ENCODE data around the gene MYO3B.
"Not testable (repeated sequence)": the region's sequence is repeated elsewhere in the genome, so short reads cannot be mapped to it uniquely, and the experiment has no call there.

Gene MYO3B

DNA sequence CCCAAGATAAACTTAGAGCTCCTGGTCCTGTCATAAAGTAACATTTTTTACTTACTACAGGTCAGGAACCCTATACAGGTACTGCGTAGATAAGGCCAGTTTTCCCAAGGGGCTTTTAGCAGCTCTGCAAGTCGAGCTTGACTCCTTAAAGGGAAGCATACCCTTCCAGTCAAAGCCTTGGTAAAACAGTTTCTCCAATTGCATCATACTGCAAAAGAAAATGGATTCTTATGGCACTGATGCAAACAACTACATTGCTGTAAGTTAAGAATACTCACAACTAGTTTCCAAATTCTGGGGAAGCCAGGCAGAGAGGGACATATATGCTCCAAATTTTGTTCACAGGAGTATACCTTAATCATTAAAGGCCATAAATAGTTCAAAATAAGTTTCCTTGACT, 31.0 kb downstream of the MYO3B start:
- no peak for DNase-seq (ENCODE audit: low read depth)

GRCh38 chr2:170212625-170213280, 34.8 kb downstream of the MYO3B start:
- DNase-seq (ENCODE audit: low read depth) = no peak

GRCh38 chr2:170213281-170213625, 35.3 kb downstream of the MYO3B start:
- not testable (repeated sequence) for DNase-seq (ENCODE audit: low read depth)

- no peak for DNase-seq (ENCODE audit: low read depth)
Observed at GRCh38 chr2:170213651-170214050, 35.7 kb downstream of the MYO3B start.

GRCh38 chr2:170214309-170214948, 36.5 kb downstream of the MYO3B start:
- DNase-seq (ENCODE audit: low read depth) = no peak

GRCh38 chr2:170215021-170215420, 37.1 kb downstream of the MYO3B start:
- no peak for DNase-seq (ENCODE audit: low read depth)

DNA sequence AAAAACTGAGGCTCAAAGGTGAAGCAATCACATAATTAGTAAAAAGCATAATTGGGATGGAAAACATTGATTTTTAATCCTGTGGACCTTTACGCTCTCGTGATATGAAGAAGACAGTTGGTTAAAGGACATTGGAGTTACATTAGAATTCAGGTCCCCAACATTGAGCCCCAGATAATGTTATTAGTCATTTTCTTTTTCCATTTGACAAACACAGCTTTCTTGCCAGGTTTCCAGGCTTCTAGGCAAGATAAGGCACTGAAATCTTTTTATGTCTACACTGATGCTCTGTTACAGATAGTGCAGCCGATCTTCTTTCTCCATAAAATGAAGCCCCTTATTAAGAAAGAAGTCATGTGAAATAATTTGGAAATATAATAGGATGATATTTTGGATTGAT, 38.5 kb downstream of the MYO3B start:
- no peak for DNase-seq (ENCODE audit: low read depth)

DNA sequence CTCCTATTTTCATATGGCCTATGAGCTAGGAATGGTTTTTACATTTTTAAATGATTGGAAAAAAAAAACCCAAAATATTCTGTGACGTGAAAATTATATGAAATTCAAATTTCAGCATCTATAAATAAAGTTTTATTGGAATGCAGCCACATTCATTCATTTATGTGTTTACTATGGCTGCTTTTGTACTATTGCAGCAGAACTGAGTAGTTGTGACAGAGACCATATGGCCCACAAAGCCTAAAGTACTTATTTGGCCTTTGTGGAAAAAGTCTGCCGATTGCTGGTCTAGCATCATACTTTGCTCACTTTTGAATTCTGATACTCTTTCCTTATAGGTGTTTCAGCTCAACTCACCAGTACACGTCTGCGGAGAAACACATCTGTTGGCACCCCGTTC, 39.0 kb downstream of the MYO3B start:
- no peak for DNase-seq (ENCODE audit: low read depth)

- DNase-seq (ENCODE audit: low read depth) = no peak
Observed at GRCh38 chr2:170217778-170218251, 39.9 kb downstream of the MYO3B start.

- DNase-seq (ENCODE audit: low read depth) = no peak
Observed at GRCh38 chr2:170218456-170218855, 40.5 kb downstream of the MYO3B start.

GRCh38 chr2:170218931-170219330, 41.0 kb downstream of the MYO3B start:
- no peak for DNase-seq (ENCODE audit: low read depth)

DNA sequence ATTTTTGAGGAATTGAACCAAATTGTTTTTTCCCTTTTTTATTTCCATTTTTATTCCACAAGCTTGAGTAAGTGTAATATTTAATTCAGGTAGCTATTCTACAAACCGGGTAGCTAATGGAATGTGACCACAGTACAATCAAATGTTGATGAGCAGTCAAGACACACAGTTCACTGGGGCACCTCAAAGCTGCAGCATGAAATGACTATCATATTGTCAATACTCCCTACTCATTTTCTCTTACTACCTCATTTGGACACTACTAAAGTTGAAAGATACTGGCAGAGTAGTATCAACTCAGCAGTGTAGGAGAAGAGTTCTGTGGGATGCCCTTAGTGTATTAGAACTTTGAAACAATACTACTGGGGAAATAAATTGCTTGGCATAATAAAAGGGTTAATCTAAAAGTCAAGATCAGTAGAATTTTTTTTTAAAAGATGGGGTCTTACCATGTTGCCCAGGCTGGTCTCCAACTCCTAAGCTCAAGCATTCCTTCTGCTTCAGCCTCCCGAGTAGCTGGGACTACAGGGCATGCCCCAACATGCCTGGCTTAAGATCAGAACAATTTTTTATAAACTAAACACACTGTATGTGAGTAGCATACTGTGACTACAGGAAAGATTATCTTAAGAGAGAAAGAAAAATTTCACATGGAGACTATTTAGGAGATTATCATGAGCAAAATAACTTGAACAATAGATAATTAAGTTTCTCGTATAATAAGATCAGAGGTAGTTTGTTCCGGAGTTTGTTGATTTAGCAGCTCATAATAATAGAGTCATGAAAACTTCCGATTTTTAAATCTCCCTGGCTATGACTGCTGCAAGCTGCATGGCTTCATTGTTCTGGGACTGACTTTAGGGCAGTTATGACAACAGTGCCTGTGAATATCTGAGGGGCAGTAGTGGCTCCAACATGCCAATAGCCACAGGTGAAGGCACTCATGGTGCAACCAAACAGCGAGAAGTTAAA, 43.7 kb downstream of the MYO3B start:
- no peak for DNase-seq (ENCODE audit: low read depth)

DNA sequence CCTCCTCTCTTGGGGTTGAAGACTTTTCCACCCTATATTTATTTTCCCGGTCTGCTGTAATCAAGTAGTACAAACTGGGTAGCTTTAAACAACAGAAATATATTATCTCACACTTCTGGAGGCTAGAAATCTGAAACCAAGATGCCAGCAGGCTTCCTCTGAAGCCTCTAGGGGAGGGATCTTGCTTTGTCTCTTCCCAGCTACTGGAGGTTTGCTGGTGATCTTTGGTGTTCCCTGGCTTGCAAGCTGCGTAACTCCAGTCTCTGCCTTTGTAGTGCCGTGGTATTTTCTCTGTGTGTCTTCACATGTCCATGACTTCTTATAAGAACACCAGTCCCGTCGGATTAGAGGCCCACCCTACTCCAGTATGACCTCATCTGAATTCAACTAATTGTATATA, 44.4 kb downstream of the MYO3B start:
- DNase-seq (ENCODE audit: low read depth) = no peak

GRCh38 chr2:170222842-170223241, 44.9 kb downstream of the MYO3B start:
- no peak for DNase-seq (ENCODE audit: low read depth)

DNA sequence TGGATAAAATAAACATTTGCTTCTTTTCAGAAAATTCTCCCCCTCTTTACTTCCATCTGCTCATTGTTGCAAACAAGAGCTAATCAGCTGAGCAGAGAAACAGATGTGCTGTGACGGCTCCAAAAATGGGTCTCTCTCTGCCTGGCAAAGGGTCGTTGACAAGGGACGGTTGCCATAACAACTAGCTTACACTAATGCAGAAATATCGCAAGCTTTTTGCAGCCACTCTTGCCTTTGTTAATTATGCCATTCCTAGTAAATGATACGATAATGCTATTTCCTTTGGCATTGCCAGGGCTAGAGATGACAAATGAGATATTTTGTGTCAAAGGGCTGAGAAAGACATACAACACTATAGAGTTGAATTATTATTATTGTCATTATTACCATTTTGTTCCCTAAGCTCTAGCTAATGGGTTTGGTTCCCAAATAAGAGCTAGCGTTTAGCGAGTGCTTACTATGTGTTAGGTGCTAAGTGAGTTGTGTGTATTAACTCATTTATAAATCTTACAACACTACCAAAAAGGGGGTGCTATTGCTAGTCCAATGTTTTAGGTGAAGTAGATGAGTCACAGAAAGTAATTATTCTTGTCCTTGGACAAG, 46.8 kb downstream of the MYO3B start:
- DNase-seq (ENCODE audit: low read depth) = no peak

DNA sequence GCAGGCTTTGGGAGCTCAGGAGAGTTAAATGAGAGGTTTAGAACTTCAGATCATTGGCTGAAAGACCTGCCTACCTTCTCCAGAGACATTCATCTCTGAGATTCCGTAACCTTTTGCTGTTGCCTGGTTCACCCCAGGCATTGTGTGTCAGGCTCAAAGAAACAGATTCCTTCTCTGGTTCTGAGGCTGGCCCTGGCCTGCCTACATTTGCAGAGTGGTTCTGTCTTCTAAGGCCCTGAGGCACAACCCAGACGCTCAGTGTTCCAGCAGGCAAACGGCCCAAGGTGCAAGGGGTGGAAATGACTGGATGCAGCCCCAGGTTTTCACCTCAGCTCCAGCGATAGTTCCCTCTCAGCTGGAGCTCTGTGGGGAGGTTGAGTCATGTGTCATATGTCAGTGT, 48.3 kb downstream of the MYO3B start:
- no peak for DNase-seq (ENCODE audit: low read depth)

DNA sequence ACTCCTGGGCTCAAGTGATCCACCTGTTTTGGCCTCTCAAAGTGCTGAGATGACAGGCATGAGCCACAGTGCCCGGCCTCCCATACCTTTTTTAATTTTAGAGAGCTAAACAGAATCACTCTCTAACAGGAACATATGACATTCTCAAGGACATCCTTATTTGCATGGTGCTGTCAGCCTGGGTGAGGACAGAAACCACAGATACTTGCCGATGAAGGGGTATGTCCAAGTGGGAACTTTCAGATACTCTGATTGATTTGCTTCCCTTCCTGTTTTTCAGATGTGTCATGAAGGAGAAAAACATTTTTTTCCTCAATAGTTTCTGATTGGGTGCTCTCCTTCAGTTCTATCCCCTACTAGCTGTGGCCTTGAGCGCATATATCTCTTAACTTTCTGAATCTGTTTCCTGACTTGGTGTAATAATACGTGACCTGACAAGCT, 49.6 kb downstream of the MYO3B start:
- DNase-seq (ENCODE audit: low read depth) = no peak

DNA sequence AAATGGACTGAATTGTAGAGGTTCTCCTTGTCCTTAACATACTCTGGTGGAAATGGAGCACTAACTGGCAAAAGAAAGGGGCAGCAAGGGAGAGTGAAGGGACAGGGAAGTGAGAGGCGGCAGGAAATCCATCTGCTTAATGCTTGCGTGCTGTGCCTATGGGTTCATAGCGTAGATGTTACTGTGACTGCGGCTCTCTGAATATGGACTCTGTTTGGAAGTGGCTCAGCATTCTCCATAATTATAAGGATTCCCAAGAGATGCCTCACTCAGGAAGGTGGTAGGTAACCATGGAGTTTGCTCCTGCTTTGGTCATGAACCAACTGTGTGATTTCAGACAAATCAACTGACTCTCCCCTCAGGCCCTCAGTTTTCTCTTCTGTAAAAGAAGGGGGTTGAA, 50.0 kb downstream of the MYO3B start:
- no peak for DNase-seq (ENCODE audit: low read depth)

DNA sequence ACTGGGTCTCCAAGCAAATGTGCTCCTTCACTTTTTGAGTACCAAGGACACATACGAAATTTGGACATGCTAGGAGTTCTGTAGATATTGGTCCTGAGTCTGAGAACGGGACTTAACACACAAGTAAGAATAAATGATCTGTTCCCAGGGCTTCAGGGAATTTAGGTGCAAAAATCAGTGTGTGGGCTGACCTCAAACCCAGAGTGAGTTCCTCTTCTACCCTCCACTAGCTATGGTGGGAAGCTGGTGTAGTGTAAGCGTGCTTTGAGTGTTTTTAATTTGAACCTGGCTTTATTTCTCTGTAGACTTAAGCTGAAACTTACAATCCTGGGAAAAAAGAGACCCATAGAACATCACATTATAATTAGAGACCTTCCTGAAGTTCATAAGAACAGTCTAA, 50.5 kb downstream of the MYO3B start:
- DNase-seq (ENCODE audit: low read depth) = no peak

DNA sequence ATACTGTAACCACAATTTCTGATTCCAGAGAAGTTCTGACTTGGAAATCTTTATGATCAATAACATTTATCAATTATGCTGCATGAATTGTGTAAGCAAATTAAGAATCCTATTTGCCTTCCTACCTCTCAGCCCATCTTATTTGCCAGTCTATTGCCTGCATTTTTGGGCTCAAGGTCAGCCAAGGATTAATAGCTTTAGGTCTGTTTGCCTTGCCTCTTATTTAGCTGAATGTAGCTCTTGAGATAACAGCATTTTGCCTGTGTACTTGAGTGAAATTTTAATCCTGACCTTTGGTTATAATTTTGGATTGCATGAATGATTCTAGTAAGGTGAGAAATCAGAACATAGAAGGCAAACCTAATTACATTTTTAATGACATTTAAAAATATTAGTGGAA, 51.2 kb downstream of the MYO3B start:
- no peak for DNase-seq (ENCODE audit: low read depth)

DNA sequence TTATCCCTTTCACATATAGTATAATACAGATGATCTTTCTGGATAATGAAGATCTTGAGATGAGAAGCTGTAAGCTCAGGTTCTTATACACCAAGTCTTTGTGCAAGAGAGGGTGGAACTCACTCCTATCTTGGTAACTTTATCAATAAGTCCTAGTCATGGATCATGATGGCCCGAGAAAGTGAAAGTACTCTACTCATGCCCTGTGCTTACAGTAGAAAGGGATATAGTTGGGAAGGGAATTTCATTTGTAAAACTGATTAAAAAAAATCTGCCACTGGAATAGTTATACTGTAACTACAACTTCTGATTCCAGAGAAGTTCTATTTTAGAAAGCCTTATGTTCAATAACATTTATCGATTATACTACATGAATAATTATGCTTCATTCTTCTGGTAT, 51.8 kb downstream of the MYO3B start:
- no peak for DNase-seq (ENCODE audit: low read depth)
